Measurements from ENCODE around the gene URAD.

The URAD gene

GRCh38 chr13:27962128-27962841, 26.2 kb downstream of the URAD start:
- DNase-seq (ENCODE audit: low read depth), result no peak
- no peak for TF ChIP-seq CTCF (IDR thresholded peaks at IDR 0.05; ENCODE audit: low read length, missing control alignments)
- no peak overlapping the region for H3K4me3 ChIP-seq (replicated peaks; ENCODE audit: low read depth, low read length)

GRCh38 chr13:27961227-27962085, 27.0 kb downstream of the URAD start:
- TF ChIP-seq CTCF (IDR thresholded peaks at IDR 0.05; ENCODE audit: low read length, missing control alignments), result no peak
- no peak overlapping the region for H3K4me3 ChIP-seq (replicated peaks; ENCODE audit: low read depth, low read length)
- no peak for DNase-seq (ENCODE audit: low read depth)

- no peak overlapping the region for H3K4me3 ChIP-seq (replicated peaks; ENCODE audit: low read depth, low read length)
- peak; percentile 22 for TF ChIP-seq CTCF (IDR thresholded peaks at IDR 0.05; ENCODE audit: low read length, missing control alignments)
- peak; percentile 31 for DNase-seq (ENCODE audit: low read depth)
These were observed 27.9 kb downstream of the URAD start for GRCh38 chr13:27960362-27961226.

- no peak overlapping the region for H3K4me3 ChIP-seq (replicated peaks; ENCODE audit: low read depth, low read length)
- DNase-seq (ENCODE audit: low read depth), result no peak
- no peak for TF ChIP-seq CTCF (IDR thresholded peaks at IDR 0.05; ENCODE audit: low read length, missing control alignments)
These were observed 28.5 kb downstream of the URAD start for GRCh38 chr13:27959976-27960361.

GRCh38 chr13:27956576-27957300, 31.8 kb downstream of the URAD start:
- no peak for DNase-seq (ENCODE audit: low read depth)
- no peak overlapping the region for H3K4me3 ChIP-seq (replicated peaks; ENCODE audit: low read depth, low read length)
- no peak for TF ChIP-seq CTCF (IDR thresholded peaks at IDR 0.05; ENCODE audit: low read length, missing control alignments)

GRCh38 chr13:27955014-27955591, 33.4 kb downstream of the URAD start:
- no peak overlapping the region for H3K4me3 ChIP-seq (replicated peaks; ENCODE audit: low read depth, low read length)
- TF ChIP-seq CTCF (IDR thresholded peaks at IDR 0.05; ENCODE audit: low read length, missing control alignments), result no peak
- no peak for DNase-seq (ENCODE audit: low read depth)
